HepG2 (cell line): ENCODE data around the gene RAB34. TPM values are rescaled to one million over a fixed set of nuclear protein-coding genes. Genes with fewer than 3 reads are reported as not detected.

ENCODE experiments used
- ARID2 ChIP-seq: sonication (generic); formaldehyde crosslinking; IDR thresholded peaks from 2 replicates; pipeline ENCODE4 v1.8.1; 2022; ENCODE audit warnings: mild to moderate bottlenecking, missing genetic modification reagents, borderline replicate concordance
- BRCA1 ChIP-seq: sonication (generic); formaldehyde crosslinking; IDR thresholded peaks from 2 replicates; pipeline ENCODE4 v1.4.0; 2020; ENCODE audit warnings: missing genetic modification reagents
- ERF ChIP-seq: IDR thresholded peaks from 2 replicates; pipeline ENCODE4 v1.6.1; 2018; ENCODE audit warnings: missing biosample characterization, missing genetic modification reagents
- FOSL2 ChIP-seq: sonication (generic); formaldehyde crosslinking; IDR thresholded peaks from 2 replicates; pipeline ENCODE4 v1.4.0; 2020; ENCODE audit warnings: missing genetic modification reagents
- HNRNPL ChIP-seq: fragments of 200-400 bp; formaldehyde crosslinking; IDR thresholded peaks from 2 replicates; pipeline ENCODE4 v1.6.1; 2017; ENCODE audit warnings: mild to moderate bottlenecking, low read depth, low read length
- MEIS1 ChIP-seq: sonication (generic); formaldehyde crosslinking; IDR thresholded peaks from 2 replicates; pipeline ENCODE4 v1.9.0; 2021; ENCODE audit warnings: mild to moderate bottlenecking, missing genetic modification reagents, moderate library complexity, borderline replicate concordance
- MTA1 ChIP-seq: sonication (generic); formaldehyde crosslinking; IDR thresholded peaks from 2 replicates; pipeline ENCODE4 v1.4.0; 2020; ENCODE audit warnings: missing genetic modification reagents, mild to moderate bottlenecking, borderline replicate concordance
- NCOA2 ChIP-seq: sonication (generic); formaldehyde crosslinking; IDR thresholded peaks from 2 replicates; pipeline ENCODE4 v1.8.0; 2022; ENCODE audit warnings: inconsistent platforms
- REXO4 ChIP-seq: sonication (generic); formaldehyde crosslinking; IDR thresholded peaks from 2 replicates; pipeline ENCODE4 v1.8.0; 2022; ENCODE audit warnings: missing genetic modification reagents, mild to moderate bottlenecking, borderline replicate concordance
- STAT6 ChIP-seq: sonication (generic); formaldehyde crosslinking; IDR thresholded peaks from 2 replicates; pipeline ENCODE4 v1.4.0; 2020; ENCODE audit warnings: missing genetic modification reagents, mild to moderate bottlenecking, borderline replicate concordance
- SUZ12 ChIP-seq: fragments of 150-350 bp; IDR thresholded peaks from 2 replicates; pipeline ENCODE4 v1.6.1; 2014; ENCODE audit warnings: low read depth, low read length
- SYNCRIP ChIP-seq: fragments of 200-400 bp; formaldehyde crosslinking; IDR thresholded peaks from 2 replicates; pipeline ENCODE4 v1.6.1; 2018; ENCODE audit warnings: mild to moderate bottlenecking, low read depth, low read length; ENCODE audit not compliant: insufficient read depth
- TBX2 ChIP-seq: sonication (generic); formaldehyde crosslinking; IDR thresholded peaks from 2 replicates; pipeline ENCODE4 v1.5.0; 2020; ENCODE audit warnings: missing genetic modification reagents, mild to moderate bottlenecking, borderline replicate concordance
- ZGPAT ChIP-seq: IDR thresholded peaks from 2 replicates; pipeline ENCODE4 v1.6.1; 2016; ENCODE audit warnings: mild to moderate bottlenecking
- ZKSCAN8 ChIP-seq: IDR thresholded peaks from 2 replicates; pipeline ENCODE4 v1.6.1; 2016; ENCODE audit warnings: borderline replicate concordance, missing genetic modification reagents, missing compliant biosample characterization
- ZMAT3 ChIP-seq: sonication (generic); formaldehyde crosslinking; conservative IDR thresholded peaks from 2 replicates; pipeline ENCODE4 v1.7.0; 2021; ENCODE audit warnings: missing genetic modification reagents
- ZNF18 ChIP-seq: sonication (generic); formaldehyde crosslinking; IDR thresholded peaks from 2 replicates; pipeline ENCODE4 v1.8.0; 2022; ENCODE audit warnings: mild to moderate bottlenecking, missing genetic modification reagents; ENCODE audit not compliant: insufficient replicate concordance
- ZNF382 ChIP-seq: sonication (generic); formaldehyde crosslinking; IDR thresholded peaks from 2 replicates; pipeline ENCODE4 v1.5.0; 2020; ENCODE audit warnings: missing genetic modification reagents, mild to moderate bottlenecking, borderline replicate concordance
- ZNF546 ChIP-seq: sonication (generic); formaldehyde crosslinking; conservative IDR thresholded peaks from 2 replicates; pipeline ENCODE4 v1.8.1; 2023; ENCODE audit warnings: mild to moderate bottlenecking, missing genetic modification reagents
- polyA plus RNA-seq, 8 experiments: library from polyadenylated mRNA; depleted of rRNA in 3 of 8; stranded (reverse) in 7 of 8; unstranded in 1 of 8; fragments of >200 nt; fragmentation: Illumina TruSeq in 4 of 8; extraction: Trizol in 4 of 8; gene quantifications; 2 replicates each; pipeline versions ENCODE4 v1.2.1 to v1.2.3, GENCODE V29; 2011 to 2016; ENCODE audit warnings: low read depth in 4 of 8, missing spikeins in 1 of 8, mixed read lengths in 1 of 8; ENCODE audit not compliant: insufficient read depth in 1 of 8
- total RNA-seq, 5 experiments: library from RNA; depleted of rRNA; stranded (reverse); fragments of >200 nt; fragmentation: Illumina TruSeq; extraction: Trizol; gene quantifications; 2 replicates each; pipeline ENCODE4 v1.2.3, GENCODE V29; 2016; ENCODE audit warnings: low read depth in 1 of 5
- TF ChIP-seq, protein P1 (sequence below): sonication (generic); formaldehyde crosslinking; IDR thresholded peaks from 2 replicates; pipeline ENCODE4 v1.8.1; 2023; ENCODE audit warnings: mild to moderate bottlenecking, missing genetic modification reagents
- TF ChIP-seq, protein P2 (sequence below): sonication (generic); formaldehyde crosslinking; IDR thresholded peaks from 2 replicates; pipeline ENCODE4 v1.4.0; 2020; ENCODE audit warnings: missing genetic modification reagents

The RAB34 gene
- total and polyA plus RNA-seq, 2 of the 13 experiments (the other 11 are each of a cell fraction or from before 2014, with no cell fraction given): 0.49 TPM; not detected in 1

- TF ChIP-seq ARID2 (CRISPR knock-in tag) (no peak), BRCA1 (peak; percentile 55; the same call in 1 of the 2 replicates), FOSL2 (CRISPR knock-in tag) (no peak; the same call in 1 of the 2 replicates), HNRNPL (peak; percentile 89), ZMAT3 (CRISPR knock-in tag) (no peak), ZKSCAN8 (CRISPR knock-in tag) (no peak), ZNF18 (no peak), SUZ12 (no peak), ZNF382 (CRISPR knock-in tag) (no peak), ZGPAT (peak; percentile 75), ZNF546 (CRISPR knock-in tag) (0 out of 2 replicates have a peak, but pooled peaks have one; percentile 13), SYNCRIP (no peak), TBX2 (CRISPR knock-in tag) (peak; percentile 56), STAT6 (CRISPR knock-in tag) (no peak), MEIS1 (CRISPR knock-in tag) (0 out of 2 replicates have a peak, but pooled peaks have one; percentile 67), REXO4 (no peak), NCOA2 (CRISPR knock-in tag) (no peak), MTA1 (CRISPR knock-in tag) (peak; percentile 64; the same call in 1 of the 2 replicates), ERF (CRISPR knock-in tag) (no peak; the same call in 1 of the 2 replicates)
- TF ChIP-seq, protein P1, sequence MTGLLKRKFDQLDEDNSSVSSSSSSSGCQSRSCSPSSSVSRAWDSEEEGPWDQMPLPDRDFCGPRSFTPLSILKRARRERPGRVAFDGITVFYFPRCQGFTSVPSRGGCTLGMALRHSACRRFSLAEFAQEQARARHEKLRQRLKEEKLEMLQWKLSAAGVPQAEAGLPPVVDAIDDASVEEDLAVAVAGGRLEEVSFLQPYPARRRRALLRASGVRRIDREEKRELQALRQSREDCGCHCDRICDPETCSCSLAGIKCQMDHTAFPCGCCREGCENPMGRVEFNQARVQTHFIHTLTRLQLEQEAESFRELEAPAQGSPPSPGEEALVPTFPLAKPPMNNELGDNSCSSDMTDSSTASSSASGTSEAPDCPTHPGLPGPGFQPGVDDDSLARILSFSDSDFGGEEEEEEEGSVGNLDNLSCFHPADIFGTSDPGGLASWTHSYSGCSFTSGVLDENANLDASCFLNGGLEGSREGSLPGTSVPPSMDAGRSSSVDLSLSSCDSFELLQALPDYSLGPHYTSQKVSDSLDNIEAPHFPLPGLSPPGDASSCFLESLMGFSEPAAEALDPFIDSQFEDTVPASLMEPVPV (CRISPR knock-in tag): no peak; the same call in 1 of the 2 replicates
- TF ChIP-seq, protein P2, sequence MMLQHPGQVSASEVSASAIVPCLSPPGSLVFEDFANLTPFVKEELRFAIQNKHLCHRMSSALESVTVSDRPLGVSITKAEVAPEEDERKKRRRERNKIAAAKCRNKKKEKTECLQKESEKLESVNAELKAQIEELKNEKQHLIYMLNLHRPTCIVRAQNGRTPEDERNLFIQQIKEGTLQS: peak; percentile 58; the same call in 1 of the 2 replicates
These were observed 6.6 kb downstream of the RAB34 start (continued) for GRCh38 chr17:28710861-28711722.
